ENCODE results near the gene ZNF672.

ZNF672 gene

GRCh38 chr1:248837045-248837780 lies 811 bp upstream of the ZNF672 start:
- DNase-seq = no peak

- peak; percentile 90 for DNase-seq
These were observed 538 bp downstream of the ZNF672 start for GRCh38 chr1:248838357-248839167.

GRCh38 chr1:248839168-248839555 lies 1.1 kb downstream of the ZNF672 start:
- no peak for DNase-seq

- DNase-seq = no peak
These were observed 2.9 kb downstream of the ZNF672 start for GRCh38 chr1:248840946-248841345.

- DNase-seq = peak; percentile 44
These were observed 3.8 kb downstream of the ZNF672 start for GRCh38 chr1:248841702-248842395.

- no peak for DNase-seq
These were observed 4.8 kb downstream of the ZNF672 start for GRCh38 chr1:248842781-248843331.

GRCh38 chr1:248843687-248844086 lies 5.7 kb downstream of the ZNF672 start:
- DNase-seq = no peak

GRCh38 chr1:248844526-248844925 lies 6.5 kb downstream of the ZNF672 start:
- DNase-seq = no peak

- DNase-seq = no peak
These were observed 9.3 kb downstream of the ZNF672 start for GRCh38 chr1:248847181-248847955.

GRCh38 chr1:248847956-248848561 lies 10.0 kb downstream of the ZNF672 start:
- no peak for DNase-seq

- DNase-seq = no peak
These were observed 10.6 kb downstream of the ZNF672 start for GRCh38 chr1:248848602-248849001.

GRCh38 chr1:248849152-248849551 lies 11.1 kb downstream of the ZNF672 start:
- no peak for DNase-seq

GRCh38 chr1:248849637-248850036 lies 11.6 kb downstream of the ZNF672 start:
- no peak for DNase-seq

- no peak for DNase-seq
These were observed 12.1 kb downstream of the ZNF672 start for GRCh38 chr1:248850124-248850523.

GRCh38 chr1:248850536-248851251 lies 12.7 kb downstream of the ZNF672 start:
- no peak for DNase-seq

- no peak for DNase-seq
These were observed 13.4 kb downstream of the ZNF672 start for GRCh38 chr1:248851390-248851789.

GRCh38 chr1:248852481-248853405 lies 14.7 kb downstream of the ZNF672 start:
- DNase-seq = no peak

- peak; percentile 43 for DNase-seq
These were observed 15.8 kb downstream of the ZNF672 start for GRCh38 chr1:248853663-248854375.

GRCh38 chr1:248855580-248855979 lies 17.6 kb downstream of the ZNF672 start:
- no peak for DNase-seq

GRCh38 chr1:248856176-248856575 lies 18.2 kb downstream of the ZNF672 start:
- no peak for DNase-seq

Data from CD4-positive, alpha-beta T cell treated with Interleukin-17A for 4 hours (primary cell).